ENCODE measurements around the gene ASTN2.

ASTN2 gene

DNA sequence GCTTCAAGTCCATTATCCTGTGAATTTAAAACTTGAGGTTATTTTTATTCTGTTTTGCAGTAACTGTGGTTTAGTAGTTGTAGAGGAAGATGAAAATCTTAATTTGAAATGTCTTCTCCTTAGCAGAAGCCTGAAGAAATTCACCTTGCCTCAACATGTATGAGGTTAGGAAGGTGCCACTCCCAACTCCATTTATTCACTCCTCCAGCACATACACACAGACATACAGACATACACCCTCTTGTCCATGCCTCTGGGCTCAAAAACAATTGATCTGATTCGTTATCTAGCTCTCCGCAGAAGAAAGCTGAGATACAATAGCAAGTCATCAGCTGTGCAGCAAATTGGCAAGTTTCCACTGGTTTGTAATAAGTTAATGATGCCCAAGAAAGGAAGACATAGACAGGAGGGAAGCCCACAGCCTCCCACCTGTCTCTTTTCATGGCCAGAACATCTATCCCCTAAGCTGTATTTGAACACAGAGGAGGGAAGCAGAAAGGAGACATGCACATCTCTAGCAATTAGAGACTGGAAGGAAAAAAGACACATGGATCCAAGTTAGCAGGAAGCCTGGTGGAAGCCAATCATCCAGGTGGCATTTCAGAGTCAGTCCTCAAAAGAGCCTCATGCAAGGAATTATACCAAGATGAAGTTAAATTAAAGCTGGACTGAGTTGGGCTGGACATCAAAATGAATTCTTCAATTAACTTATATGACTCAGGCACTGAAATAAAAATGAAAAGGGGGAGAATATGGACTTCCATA, 257.9 kb downstream of the ASTN2 start:
- Histone ChIP-seq H3K4me3 (replicated peaks; ENCODE audit: low read depth, low read length) (no peak overlapping the region), H3K36me3 (ENCODE audit: control insufficient read depth, insufficient read depth, low read length) (no peaks in the 10 kb centered on the region), H3K27me3 (replicated peaks; ENCODE audit: control insufficient read depth, insufficient read depth, low read length) (no peaks in the 10 kb centered on the region; the same call in none of the 2 replicates)
- TF ChIP-seq, protein P1, sequence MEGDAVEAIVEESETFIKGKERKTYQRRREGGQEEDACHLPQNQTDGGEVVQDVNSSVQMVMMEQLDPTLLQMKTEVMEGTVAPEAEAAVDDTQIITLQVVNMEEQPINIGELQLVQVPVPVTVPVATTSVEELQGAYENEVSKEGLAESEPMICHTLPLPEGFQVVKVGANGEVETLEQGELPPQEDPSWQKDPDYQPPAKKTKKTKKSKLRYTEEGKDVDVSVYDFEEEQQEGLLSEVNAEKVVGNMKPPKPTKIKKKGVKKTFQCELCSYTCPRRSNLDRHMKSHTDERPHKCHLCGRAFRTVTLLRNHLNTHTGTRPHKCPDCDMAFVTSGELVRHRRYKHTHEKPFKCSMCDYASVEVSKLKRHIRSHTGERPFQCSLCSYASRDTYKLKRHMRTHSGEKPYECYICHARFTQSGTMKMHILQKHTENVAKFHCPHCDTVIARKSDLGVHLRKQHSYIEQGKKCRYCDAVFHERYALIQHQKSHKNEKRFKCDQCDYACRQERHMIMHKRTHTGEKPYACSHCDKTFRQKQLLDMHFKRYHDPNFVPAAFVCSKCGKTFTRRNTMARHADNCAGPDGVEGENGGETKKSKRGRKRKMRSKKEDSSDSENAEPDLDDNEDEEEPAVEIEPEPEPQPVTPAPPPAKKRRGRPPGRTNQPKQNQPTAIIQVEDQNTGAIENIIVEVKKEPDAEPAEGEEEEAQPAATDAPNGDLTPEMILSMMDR (IDR thresholded peaks at IDR 0.05; ENCODE audit: insufficient read depth, low read length, poor library complexity, severe bottlenecking) = no peak
- DNase-seq (ENCODE audit: extremely low read depth, insufficient read length) = no peak

DNA sequence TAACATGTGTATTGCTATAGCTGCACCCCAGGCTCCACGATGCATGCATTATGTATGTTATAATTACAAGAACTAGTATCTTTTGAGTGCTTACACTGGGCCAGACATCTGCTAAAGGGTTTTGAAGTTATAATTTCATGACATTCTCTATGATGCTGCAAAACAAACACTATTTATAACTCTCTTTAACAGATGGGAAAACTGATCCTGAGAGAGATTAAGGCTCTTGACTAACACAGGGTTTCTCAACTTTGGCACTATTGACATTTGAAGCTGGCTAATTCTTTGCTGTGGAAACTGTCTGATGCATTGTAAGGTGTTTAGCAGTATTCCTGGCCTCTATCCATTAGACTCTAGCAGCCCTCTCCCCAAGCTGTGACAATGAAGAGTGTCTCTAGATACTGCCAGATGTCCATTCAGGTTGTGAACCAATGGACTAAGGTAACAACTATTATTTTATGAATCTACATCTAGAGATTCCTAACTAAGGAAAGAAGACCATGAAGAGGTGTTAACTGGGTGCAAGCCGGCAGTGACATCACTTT, 258.6 kb downstream of the ASTN2 start:
- DNase-seq (ENCODE audit: extremely low read depth, insufficient read length) = no peak
- Histone ChIP-seq H3K36me3 (ENCODE audit: control insufficient read depth, insufficient read depth, low read length) (no peaks in the 10 kb centered on the region), H3K27me3 (replicated peaks; ENCODE audit: control insufficient read depth, insufficient read depth, low read length) (no peaks in the 10 kb centered on the region; the same call in none of the 2 replicates), H3K4me3 (replicated peaks; ENCODE audit: low read depth, low read length) (no peak overlapping the region)
- TF ChIP-seq, protein P1 (IDR thresholded peaks at IDR 0.05; ENCODE audit: insufficient read depth, low read length, poor library complexity, severe bottlenecking) = no peak

DNA sequence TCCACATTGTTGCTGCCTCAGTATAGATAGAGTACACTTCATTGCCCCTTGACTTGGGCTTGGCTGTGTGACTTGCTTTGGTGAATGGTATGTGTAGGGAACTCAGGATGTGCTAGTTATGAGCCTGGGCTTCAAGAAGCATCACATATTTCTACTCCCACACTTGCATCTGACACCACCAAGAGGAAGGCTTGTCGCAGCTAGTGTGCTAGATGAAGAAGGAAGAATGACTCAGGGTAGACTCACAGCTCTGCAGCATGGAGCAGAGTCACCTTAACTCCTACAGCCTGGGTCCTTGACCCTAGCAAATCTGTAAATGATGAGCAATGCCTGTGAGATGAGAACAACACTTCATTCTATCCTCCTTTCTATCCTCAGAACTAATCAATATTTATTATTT, 261.8 kb downstream of the ASTN2 start:
- H3K27me3 ChIP-seq (replicated peaks; ENCODE audit: control insufficient read depth, insufficient read depth, low read length) = no peaks in the 10 kb centered on the region; the same call in none of the 2 replicates
- TF ChIP-seq, protein P1 (IDR thresholded peaks at IDR 0.05; ENCODE audit: insufficient read depth, low read length, poor library complexity, severe bottlenecking) = no peak
- DNase-seq (ENCODE audit: extremely low read depth, insufficient read length) = no peak
- no peaks in the 10 kb centered on the region for H3K36me3 ChIP-seq (ENCODE audit: control insufficient read depth, insufficient read depth, low read length)
- no peak overlapping the region for H3K4me3 ChIP-seq (replicated peaks; ENCODE audit: low read depth, low read length)

DNA sequence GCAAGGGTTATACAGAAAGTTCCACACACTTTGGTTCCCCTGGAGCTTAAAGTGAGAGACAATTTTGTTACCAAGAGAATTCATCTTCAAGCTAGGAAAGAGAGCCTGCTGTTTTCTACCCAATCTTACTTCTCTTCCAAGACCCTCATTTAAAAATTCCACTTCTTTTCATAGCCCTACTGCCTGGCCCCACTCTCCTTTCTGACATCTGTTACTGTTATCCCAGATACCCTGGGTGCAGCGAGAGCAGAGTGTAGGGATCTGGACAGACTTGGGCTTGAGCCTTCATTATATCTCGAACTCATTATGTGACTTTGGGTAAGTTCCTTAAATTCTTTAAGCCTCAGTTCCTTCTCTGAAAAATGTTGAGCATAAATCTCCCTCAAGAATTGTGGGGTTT, 263.1 kb downstream of the ASTN2 start:
- no peaks in the 10 kb centered on the region for H3K36me3 ChIP-seq (ENCODE audit: control insufficient read depth, insufficient read depth, low read length)
- TF ChIP-seq, protein P1 (IDR thresholded peaks at IDR 0.05; ENCODE audit: insufficient read depth, low read length, poor library complexity, severe bottlenecking) = no peak
- no peak for DNase-seq (ENCODE audit: extremely low read depth, insufficient read length)
- no peaks in the 10 kb centered on the region; the same call in 1 of the 2 replicates for H3K27me3 ChIP-seq (replicated peaks; ENCODE audit: control insufficient read depth, insufficient read depth, low read length)
- no peak overlapping the region for H3K4me3 ChIP-seq (replicated peaks; ENCODE audit: low read depth, low read length)

DNA sequence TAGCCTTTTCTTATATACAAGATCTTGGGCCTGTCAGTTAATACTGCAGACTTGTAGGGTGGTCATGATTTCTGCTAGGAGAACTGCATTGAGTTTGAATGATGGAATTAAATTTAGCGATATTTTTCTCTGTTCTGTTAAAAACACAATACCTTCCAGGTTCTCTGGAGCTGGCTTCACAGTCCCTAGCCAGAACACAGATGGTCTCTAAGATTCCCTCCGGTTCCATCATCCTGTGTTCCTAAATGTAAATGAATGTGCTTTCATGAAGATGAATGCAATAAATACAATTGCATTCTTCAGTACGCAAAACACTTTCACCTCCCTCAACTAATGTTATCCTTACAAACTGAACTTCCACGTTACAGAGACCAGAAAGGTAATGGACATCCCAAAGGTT, 264.9 kb downstream of the ASTN2 start:
- Histone ChIP-seq H3K27me3 (replicated peaks; ENCODE audit: control insufficient read depth, insufficient read depth, low read length) (peaks cover 2% of the 10 kb centered on the region; the same call in 1 of the 2 replicates), H3K4me3 (replicated peaks; ENCODE audit: low read depth, low read length) (no peak overlapping the region), H3K36me3 (ENCODE audit: control insufficient read depth, insufficient read depth, low read length) (no peaks in the 10 kb centered on the region)
- TF ChIP-seq, protein P1 (IDR thresholded peaks at IDR 0.05; ENCODE audit: insufficient read depth, low read length, poor library complexity, severe bottlenecking) = no peak
- no peak for DNase-seq (ENCODE audit: extremely low read depth, insufficient read length)

Data from GM06990 (cell line).